Measurements from ENCODE around the gene CHIT1. TPM values are rescaled to one million over a fixed set of nuclear protein-coding genes. Genes with fewer than 3 reads are reported as not detected.

The CHIT1 gene
- total and polyA plus RNA-seq, 2 of the 8 experiments (the other 6 are each of a cell fraction or from before 2014, with no cell fraction given) = not detected

- H3K4me1 ChIP-seq (replicated peaks in 1 of 4; ENCODE audit: control insufficient read depth in 3 of 4, insufficient read depth in 4 of 4, low read length in 3 of 4) = peaks cover 4 to 18% (median 9%) of the 10 kb centered on the region in 4 experiments
- CTCF ChIA-PET (ENCODE audit: partially characterized antibody) = interaction anchor here (0.9 to 6.1 kb wide), 9 partner anchors 9 to 142 kb away, joined by 3 to 64 read pairs (median 5); partner anchors contain the start of gene MYBPH
Measured at GRCh38 chr1:203181586-203182386, 47.7 kb downstream of the CHIT1 start.

More at GRCh38 chr1:203181586-203182386, 47.7 kb downstream of the CHIT1 start:
- Histone ChIP-seq H3K4me2 (ENCODE audit: insufficient read depth in 1 of 2, low read depth in 2 of 2, low read length in 2 of 2) (no peak overlapping the region), H3K56ac (replicated peaks; ENCODE audit: insufficient read length, low read depth, low read length) (no peak overlapping the region), H3K9ac (replicated peaks in 1 of 4; ENCODE audit: extremely low read depth in 1 of 4, low read depth in 3 of 4, low read length in 3 of 4) (no peak overlapping the region), H2BK20ac (ENCODE audit: low read length) (no peak overlapping the region), H3K27me3 (replicated peaks in 1 of 4; ENCODE audit: control insufficient read depth in 3 of 4, extremely low read depth in 1 of 4, insufficient read depth in 3 of 4, low read length in 3 of 4) (no peaks in the 10 kb centered on the region), H3K79me1 (ENCODE audit: low read depth, low read length) (no peaks in the 10 kb centered on the region), H4K20me1 (replicated peaks in 1 of 2; ENCODE audit: control insufficient read depth in 1 of 2, insufficient read depth in 2 of 2, low read length in 2 of 2) (no peaks in the 10 kb centered on the region), H4K91ac (replicated peaks; ENCODE audit: insufficient read length, low read length) (no peak overlapping the region), H3K79me2 (ENCODE audit: control insufficient read depth in 1 of 2, insufficient read depth in 2 of 2, low read length in 2 of 2) (no peaks in the 10 kb centered on the region), H3K4me3 (ENCODE audit: extremely low read depth in 1 of 4, insufficient read depth in 2 of 4, low read depth in 3 of 4, low read length in 4 of 4) (no peak overlapping the region), H3K36me3 (ENCODE audit: control insufficient read depth in 2 of 4, insufficient read depth in 4 of 4, low read length in 3 of 4) (no peaks in the 10 kb centered on the region), H3K14ac (ENCODE audit: insufficient read length) (no peak overlapping the region), H3K27ac (ENCODE audit: low read depth, low read length) (no peak overlapping the region), H3K9me3 (ENCODE audit: insufficient read depth in 2 of 2, low read depth in 1 of 2, low read length in 1 of 2) (no peaks in the 10 kb centered on the region), H3K23me2 (ENCODE audit: low read depth, low read length) (no peaks in the 10 kb centered on the region), H2BK5ac (ENCODE audit: low read depth, low read length) (no peak overlapping the region), H3K4ac (replicated peaks; ENCODE audit: insufficient read length, low read depth, low read length) (no peak overlapping the region), H2BK12ac (ENCODE audit: low read depth, low read length) (no peak overlapping the region), H4K8ac (ENCODE audit: extremely low read depth, insufficient read depth, low read length) (no peak overlapping the region), H2BK120ac (replicated peaks; ENCODE audit: low read depth, low read length) (no peak overlapping the region), H2BK15ac (ENCODE audit: low read length) (no peak overlapping the region), H3K23ac (ENCODE audit: insufficient read length) (no peak overlapping the region), H3K18ac (ENCODE audit: extremely low read depth, low read length) (no peak overlapping the region), H2AK5ac (ENCODE audit: low read depth, low read length) (no peak overlapping the region), H2AFZ (ENCODE audit: low read length) (no peak overlapping the region), H4K5ac (ENCODE audit: insufficient read length, low read depth, low read length) (no peak overlapping the region)
- 85% methylated on average over 10 of the region's 10 CpGs; no CpG with 5 or more reads in 1 of the 2 experiments for WGBS, 2 experiments (ENCODE audit: extremely low coverage in 1 of 2, insufficient coverage in 1 of 2, insufficient read length in 1 of 2, insufficient replicate concordance in 2 of 2, low coverage in 1 of 2, low lambda C conversion rate in 2 of 2, missing lambda C conversion rate in 1 of 2)
- POLR2A ChIA-PET (ENCODE audit: partially characterized antibody) = no interaction called here
- DNase-seq (ENCODE audit: low read depth in 1 of 2, low spot score in 2 of 2) = no peak
- TF ChIP-seq TEAD4 (IDR thresholded peaks at IDR 0.05; ENCODE audit: low read depth, low read length) = no peak
- no peak for TF ChIP-seq CTCF (IDR thresholded peaks at IDR 0.05; ENCODE audit: control extremely low read depth in 1 of 3, insufficient read depth in 1 of 3, low read depth in 1 of 3, low read length in 3 of 3)
- no peak for TF ChIP-seq RXRA (IDR thresholded peaks at IDR 0.05; ENCODE audit: insufficient read depth, low read depth, low read length)
- TF ChIP-seq RFX5 (IDR thresholded peaks at IDR 0.05; ENCODE audit: borderline replicate concordance, low read depth, low read length) = no peak
- TF ChIP-seq KDM4A (IDR thresholded peaks at IDR 0.05; ENCODE audit: low read depth, low read length, severe bottlenecking) = no peak
- no peak for TF ChIP-seq POU5F1 (IDR thresholded peaks at IDR 0.05; ENCODE audit: low read depth, low read length)
- no peak for TF ChIP-seq ASH2L (IDR thresholded peaks at IDR 0.05; ENCODE audit: low read length)
- no peak for FAIRE-seq

All from H1 (cell line).